GM12878 (cell line): Measurements from ENCODE around the gene C21orf58. TPM values are rescaled to one million over a fixed set of nuclear protein-coding genes. Genes with fewer than 3 reads are reported as not detected.

Experiments used
- ATAC-seq: fragments of 200-7000 bp; cut with Tn5 transposase; 3 replicates; pipeline ENCODE4 v1.9.1; 2020; ENCODE audit warnings: mild to moderate bottlenecking, moderate library complexity
- BruUV-seq: library from RNA; stranded (reverse); fragments of 400-500 nt; replicated peaks from 2 replicates; lab custom pipeline; 2021; lab: Mats Ljungman, UMichigan
- CTCF ChIA-PET: fragments of 300-600 bp; sonication (Branson Sonifier 250); formaldehyde crosslinking; extraction: SDS; loops from one replicate; lab custom pipeline; 2021; ENCODE audit warnings: inconsistent platforms; lab: Yijun Ruan, JAX
- POLR2A ChIA-PET: fragments of 350-600 bp; formaldehyde crosslinking; extraction: SDS; loops from one replicate; lab custom pipeline; 2021; ENCODE audit warnings: inconsistent platforms; lab: Charles Lee
- RAD21 ChIA-PET: fragments of 300-600 bp; sonication (Branson Sonifier 250); formaldehyde crosslinking; loops from one replicate; lab custom pipeline; 2023; ENCODE audit warnings: antibody characterized with exemption; ENCODE audit not compliant: unreplicated experiment; lab: Charles Lee
- SMC1A ChIA-PET: fragments of 300-600 bp; sonication (Branson Sonifier 250); formaldehyde crosslinking; loops from one replicate; lab custom pipeline; 2023; ENCODE audit not compliant: unreplicated experiment, uncharacterized antibody; lab: Charles Lee
- DNase-seq: peaks from one replicate; pipeline ENCODE4 v3.0.0-alpha.2; 2011; ENCODE audit warnings: low read depth, low spot score
- FAIRE-seq: peaks from 3 replicates; lab custom pipeline; 2011; peaks lifted over from hg19 to GRCh38; lab: Jason Lieb, UNC
- H2AFZ ChIP-seq: 2 replicates; pipeline ENCODE4 v1.6.0; 2011; ENCODE audit warnings: low read depth, low read length, control low read depth; ENCODE audit not compliant: control insufficient read depth
- H3K27ac ChIP-seq: 2 replicates; pipeline ENCODE4 v1.5.1; 2011; ENCODE audit warnings: control low read depth; ENCODE audit not compliant: control insufficient read depth, insufficient read depth
- H3K27me3 ChIP-seq, 2 experiments: replicated peaks in 1 of 2; 2 replicates each; pipeline versions ENCODE4 v1.6.0 to v1.6.1; 2011; ENCODE audit warnings: low read length in 1 of 2; ENCODE audit not compliant: control insufficient read depth in 2 of 2, insufficient read depth in 2 of 2
- H3K36me3 ChIP-seq, 2 experiments: 2 replicates each; pipeline ENCODE4 v1.5.1; 2011; ENCODE audit warnings: low read length in 1 of 2; ENCODE audit not compliant: control insufficient read depth in 2 of 2, insufficient read depth in 2 of 2
- H3K4me1 ChIP-seq: 2 replicates; pipeline ENCODE4 v1.6.1; 2011; ENCODE audit warnings: mild to moderate bottlenecking, low read length, moderate library complexity, mixed read lengths; ENCODE audit not compliant: control insufficient read depth, insufficient read depth
- H3K4me2 ChIP-seq: 2 replicates; pipeline ENCODE4 v1.6.0; 2011; ENCODE audit warnings: control low read depth; ENCODE audit not compliant: control insufficient read depth, insufficient read depth
- H3K4me3 ChIP-seq: fragments of 200-600 bp; sonication (generic); 2 replicates; pipeline ENCODE4 v1.5.1; 2016
- H3K79me2 ChIP-seq: 2 replicates; pipeline ENCODE4 v1.6.0; 2011; ENCODE audit warnings: low read length; ENCODE audit not compliant: control insufficient read depth, insufficient read depth
- H3K9ac ChIP-seq: 2 replicates; pipeline ENCODE4 v1.8.0; 2011; ENCODE audit warnings: low read length, control low read depth, mixed read lengths; ENCODE audit not compliant: control insufficient read depth, insufficient read depth
- H3K9me3 ChIP-seq: replicated peaks from 3 replicates; pipeline ENCODE4 v1.5.1; 2011; ENCODE audit warnings: mild to moderate bottlenecking, low read length; ENCODE audit not compliant: control insufficient read depth, insufficient read depth
- H4K20me1 ChIP-seq: 2 replicates; pipeline ENCODE4 v1.6.0; 2011; ENCODE audit not compliant: control insufficient read depth, insufficient read depth
- BRCA1 ChIP-seq: IDR thresholded peaks from 2 replicates; pipeline ENCODE4 v1.6.1; 2011; ENCODE audit warnings: low read depth, low read length, improper control_type of control experiment
- CEBPB ChIP-seq, 2 experiments: fragments of 150-350 bp in 1 of 2; IDR thresholded peaks; 2 replicates each; pipeline ENCODE4 v1.6.1; 2012 to 2014; ENCODE audit warnings: low read depth in 2 of 2, low read length in 2 of 2, borderline replicate concordance in 1 of 2, inconsistent platforms in 1 of 2
- CHD4 ChIP-seq: fragments of 200-600 bp; sonication (generic); IDR thresholded peaks from 2 replicates; pipeline ENCODE4 v1.6.1; 2016; ENCODE audit warnings: mild to moderate bottlenecking
- HDAC6 ChIP-seq: fragments of 200-600 bp; sonication (generic); IDR thresholded peaks from one replicate; pipeline ENCODE4 v1.8.0; 2017; ENCODE audit warnings: antibody characterized with exemption; ENCODE audit not compliant: unreplicated experiment
- IKZF2 ChIP-seq, 2 experiments: fragments of 450-650 bp; IDR thresholded peaks; 2 replicates each; pipeline ENCODE4 v1.6.1; 2017; ENCODE audit warnings: mild to moderate bottlenecking in 2 of 2, moderate library complexity in 2 of 2
- PAX5 ChIP-seq: IDR thresholded peaks from 2 replicates; pipeline ENCODE4 v1.6.1; 2011; ENCODE audit warnings: low read depth, low read length, borderline replicate concordance
- RB1 ChIP-seq: fragments of 450-650 bp; formaldehyde crosslinking; IDR thresholded peaks from 2 replicates; pipeline ENCODE4 v1.6.1; 2017; ENCODE audit warnings: mild to moderate bottlenecking, borderline replicate concordance
- RCOR1 ChIP-seq: conservative IDR thresholded peaks from 2 replicates; pipeline ENCODE4 v1.6.1; 2012; ENCODE audit warnings: low read depth, low read length, improper control_type of control experiment
- RELA ChIP-seq: fragments of 450-650 bp; IDR thresholded peaks from 2 replicates; pipeline ENCODE4 v1.8.0; 2014; ENCODE audit warnings: borderline replicate concordance; ENCODE audit not compliant: partially characterized antibody
- SREBF1 ChIP-seq: IDR thresholded peaks from 2 replicates; pipeline ENCODE4 v1.6.1; 2012; ENCODE audit warnings: mild to moderate bottlenecking, low read length
- SUPT20H ChIP-seq: IDR thresholded peaks from 2 replicates; pipeline ENCODE4 v1.6.1; 2011; ENCODE audit warnings: low read depth, mild to moderate bottlenecking, low read length, moderate library complexity, borderline replicate concordance; ENCODE audit not compliant: control insufficient read depth
- TCF12 ChIP-seq: IDR thresholded peaks from 2 replicates; pipeline ENCODE4 v1.6.1; 2011; ENCODE audit warnings: low read depth, mild to moderate bottlenecking, low read length
- ZSCAN29 ChIP-seq: fragments of 450-650 bp; IDR thresholded peaks from 2 replicates; pipeline ENCODE4 v1.6.1; 2017; ENCODE audit warnings: mild to moderate bottlenecking, moderate library complexity
- WGBS: methylation state at CpG from one replicate; pipeline ENCODE4 v1.1.6; 2016; ENCODE audit warnings: low lambda C conversion rate; ENCODE audit not compliant: insufficient replicate concordance, insufficient coverage; ENCODE audit errors: missing lambda C conversion rate; 5-methylcytosine and 5-hydroxymethylcytosine counted together
- in situ Hi-C: fragments of 300-500 bp; cut with MboI; formaldehyde crosslinking; loops from 9 replicates; pipeline ENCODE4 v1.14.3; 2018; ENCODE audit warnings: mixed read lengths
- intact Hi-C: fragments of 100-400 bp; cut with micrococcal nuclease; formaldehyde crosslinking; loops from one replicate; pipeline ENCODE4 v1.14.2; 2022; ENCODE audit not compliant: unreplicated experiment
- polyA plus RNA-seq, 11 experiments: library from polyadenylated mRNA; depleted of rRNA in 4 of 11; unstranded in 6 of 11; stranded (reverse) in 5 of 11; fragments of >200 nt; fragmentation: Nextera tagmentation in 4 of 11; fragmentation: Illumina TruSeq in 1 of 11; extraction: Ambion mirVana in 4 of 11; extraction: Trizol in 1 of 11; gene quantifications; 1 replicate in 1 of 11; 2 replicates in 10 of 11; pipeline versions ENCODE4 v1.2.1 to v1.2.3, GENCODE V29; 2011 to 2016; ENCODE audit warnings: inconsistent platforms in 2 of 11, missing spikeins in 2 of 11, low read depth in 1 of 11
- total RNA-seq, 4 experiments: library from RNA; depleted of rRNA in 3 of 4; stranded (reverse); fragments of >200 nt in 3 of 4; fragmentation: Illumina TruSeq in 1 of 4; extraction: Trizol in 1 of 4; gene quantifications; 2 replicates each; pipeline versions ENCODE4 v1.2.1 to v1.2.3, GENCODE V29; 2013 to 2021
- TF ChIP-seq, protein P1 (sequence below): fragments of 450-650 bp; formaldehyde crosslinking; IDR thresholded peaks from 2 replicates; pipeline ENCODE4 v1.5.0; 2022; ENCODE audit warnings: mild to moderate bottlenecking, missing genetic modification characterization

Gene C21orf58
- total and polyA plus RNA-seq, 10 of the 15 experiments (the other 5 are each of a cell fraction or from before 2014, with no cell fraction given): 1.1 to 22.3 (median 11.8) TPM

DNA sequence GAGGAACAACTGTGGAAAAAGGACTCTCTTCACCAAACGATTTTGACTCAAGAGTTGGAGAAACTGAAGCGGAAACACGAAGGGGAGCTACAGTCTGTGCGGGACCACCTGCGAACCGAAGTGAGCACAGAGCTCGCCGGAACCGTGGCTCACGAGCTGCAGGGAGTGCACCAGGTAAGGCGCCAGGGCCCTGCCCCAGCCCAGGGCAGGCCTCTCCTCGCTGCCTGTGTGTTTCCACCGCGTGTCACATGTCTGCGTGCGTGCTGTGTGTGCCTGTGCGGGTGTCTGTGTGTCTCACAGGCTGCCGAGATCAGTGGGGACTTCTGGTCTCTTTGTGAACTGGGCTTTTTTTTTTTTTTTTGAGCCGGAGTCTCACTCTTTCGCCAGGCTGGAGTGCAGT, 43.3 kb upstream of the C21orf58 start:
- Histone ChIP-seq H4K20me1 (no peaks in the 10 kb centered on the region), H3K27ac (no peak overlapping the region), H3K27me3 (no peaks in the 10 kb centered on the region), H3K79me2 (peaks cover 19% of the 10 kb centered on the region), H3K36me3 (peaks cover 16 to 28% of the 10 kb centered on the region in 2 experiments), H3K4me3 (no peak overlapping the region), H3K9ac (no peak overlapping the region), H3K4me2 (no peak overlapping the region), H3K4me1 (peaks cover 31% of the 10 kb centered on the region), H2AFZ (no peak overlapping the region), H3K9me3 (no peaks in the 10 kb centered on the region)
- WGBS: 99% methylated on average over 20 of the region's 20 CpGs
- in situ Hi-C loops: no loop called here
- no TSS peak for BruUV-seq
- ChIA-PET SMC1A (interaction anchor here (3.3 kb wide), 1 partner anchor 82 kb away, joined by 10 read pairs; the partner anchor contains the start of genes MCM3AP and YBEY), POLR2A (no interaction called here), CTCF (interaction anchor here (1.0 kb wide), 1 partner anchor 41 kb away, joined by 3 read pairs; a partner anchor contains a TSS), RAD21 (interaction anchor here (3.4 kb wide), 1 partner anchor 41 kb away, joined by 12 read pairs; a partner anchor contains a TSS)
- TF ChIP-seq CEBPB (IDR thresholded peaks at IDR 0.05; ENCODE audit: borderline replicate concordance in 1 of 2, low read depth in 2 of 2, low read length in 2 of 2): no peak
- TF ChIP-seq PAX5: no peak
- FAIRE-seq (no peak), ATAC-seq (no peak), DNase-seq (no peak)
- intact Hi-C loops: no loop called here

DNA sequence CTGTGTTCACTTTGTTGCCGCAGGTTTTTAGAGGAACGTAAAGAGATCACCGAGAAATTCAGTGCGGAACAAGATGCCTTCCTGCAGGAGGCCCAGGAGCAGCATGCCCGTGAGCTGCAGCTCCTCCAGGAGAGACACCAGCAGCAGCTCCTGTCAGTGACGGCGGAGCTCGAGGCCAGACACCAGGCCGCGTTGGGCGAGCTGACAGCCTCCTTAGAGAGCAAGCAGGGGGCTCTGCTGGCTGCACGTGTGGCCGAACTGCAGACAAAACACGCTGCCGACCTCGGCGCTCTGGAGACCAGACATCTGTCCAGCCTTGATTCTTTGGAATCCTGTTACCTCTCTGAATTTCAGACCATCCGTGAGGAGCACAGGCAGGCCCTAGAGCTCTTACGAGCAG, 42.9 kb upstream of the C21orf58 start:
- ATAC-seq (no peak), DNase-seq (no peak), FAIRE-seq (no peak)
- POLR2A ChIA-PET: no interaction called here
- Histone ChIP-seq H3K27ac (no peak overlapping the region), H2AFZ (no peak overlapping the region), H3K27me3 (no peaks in the 10 kb centered on the region), H4K20me1 (no peaks in the 10 kb centered on the region), H3K4me2 (no peak overlapping the region), H3K79me2 (peaks cover 15% of the 10 kb centered on the region), H3K4me3 (no peak overlapping the region), H3K9me3 (no peaks in the 10 kb centered on the region), H3K36me3 (peaks cover 16 to 25% of the 10 kb centered on the region in 2 experiments), H3K9ac (no peak overlapping the region), H3K4me1 (peaks cover 27% of the 10 kb centered on the region)
- intact Hi-C loops: no loop called here
- BruUV-seq: no TSS peak
- 93% methylated on average over 19 of the region's 19 CpGs for WGBS
- in situ Hi-C loops: no loop called here
- RAD21 ChIA-PET: interaction anchor here (3.4 kb wide), 1 partner anchor 41 kb away, joined by 12 read pairs; a partner anchor contains a TSS
- SMC1A ChIA-PET: no interaction called here
- CTCF ChIA-PET: interaction anchor here (1.0 kb wide), 1 partner anchor 41 kb away, joined by 3 read pairs; a partner anchor contains a TSS
- TF ChIP-seq RB1 (no peak), SUPT20H (no peak), IKZF2 (IDR thresholded peaks at IDR 0.05) (no peak), ZSCAN29 (no peak), TCF12 (no peak), RCOR1 (no peak), RELA (no peak), BRCA1 (no peak), SREBF1 (no peak), CHD4 (no peak), HDAC6 (no peak)
- TF ChIP-seq, protein P1, sequence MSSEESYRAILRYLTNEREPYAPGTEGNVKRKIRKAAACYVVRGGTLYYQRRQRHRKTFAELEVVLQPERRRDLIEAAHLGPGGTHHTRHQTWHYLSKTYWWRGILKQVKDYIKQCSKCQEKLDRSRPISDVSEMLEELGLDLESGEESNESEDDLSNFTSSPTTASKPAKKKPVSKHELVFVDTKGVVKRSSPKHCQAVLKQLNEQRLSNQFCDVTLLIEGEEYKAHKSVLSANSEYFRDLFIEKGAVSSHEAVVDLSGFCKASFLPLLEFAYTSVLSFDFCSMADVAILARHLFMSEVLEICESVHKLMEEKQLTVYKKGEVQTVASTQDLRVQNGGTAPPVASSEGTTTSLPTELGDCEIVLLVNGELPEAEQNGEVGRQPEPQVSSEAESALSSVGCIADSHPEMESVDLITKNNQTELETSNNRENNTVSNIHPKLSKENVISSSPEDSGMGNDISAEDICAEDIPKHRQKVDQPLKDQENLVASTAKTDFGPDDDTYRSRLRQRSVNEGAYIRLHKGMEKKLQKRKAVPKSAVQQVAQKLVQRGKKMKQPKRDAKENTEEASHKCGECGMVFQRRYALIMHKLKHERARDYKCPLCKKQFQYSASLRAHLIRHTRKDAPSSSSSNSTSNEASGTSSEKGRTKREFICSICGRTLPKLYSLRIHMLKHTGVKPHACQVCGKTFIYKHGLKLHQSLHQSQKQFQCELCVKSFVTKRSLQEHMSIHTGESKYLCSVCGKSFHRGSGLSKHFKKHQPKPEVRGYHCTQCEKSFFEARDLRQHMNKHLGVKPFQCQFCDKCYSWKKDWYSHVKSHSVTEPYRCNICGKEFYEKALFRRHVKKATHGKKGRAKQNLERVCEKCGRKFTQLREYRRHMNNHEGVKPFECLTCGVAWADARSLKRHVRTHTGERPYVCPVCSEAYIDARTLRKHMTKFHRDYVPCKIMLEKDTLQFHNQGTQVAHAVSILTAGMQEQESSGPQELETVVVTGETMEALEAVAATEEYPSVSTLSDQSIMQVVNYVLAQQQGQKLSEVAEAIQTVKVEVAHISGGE: no peak
